Ishikawa (cell line): ENCODE data around the gene TSPAN11.

ENCODE experiments used
- CEBPB ChIP-seq: IDR thresholded peaks from 2 replicates; pipeline ENCODE4 v1.6.1; 2012
- CREB1 ChIP-seq: IDR thresholded peaks from 2 replicates; pipeline ENCODE4 v1.6.1; 2012; ENCODE audit warnings: low read depth
- EGR1 ChIP-seq: IDR thresholded peaks from 2 replicates; pipeline ENCODE4 v1.6.1; 2012
- EP300 ChIP-seq: IDR thresholded peaks from 2 replicates; pipeline ENCODE4 v1.6.1; 2012; ENCODE audit warnings: borderline replicate concordance
- FOXM1 ChIP-seq: IDR thresholded peaks from 2 replicates; pipeline ENCODE4 v1.6.1; 2012; ENCODE audit warnings: low read depth, borderline replicate concordance
- NFIC ChIP-seq: IDR thresholded peaks from 2 replicates; pipeline ENCODE4 v1.6.1; 2012
- RAD21 ChIP-seq: IDR thresholded peaks from 2 replicates; pipeline ENCODE4 v1.6.1; 2012; ENCODE audit warnings: low read depth
- TAF1 ChIP-seq: IDR thresholded peaks from 2 replicates; pipeline ENCODE4 v1.6.1; 2012; ENCODE audit warnings: low read depth, mild to moderate bottlenecking
- TCF12 ChIP-seq: IDR thresholded peaks from 2 replicates; pipeline ENCODE4 v1.6.1; 2012; ENCODE audit warnings: low read depth
- TEAD4 ChIP-seq: IDR thresholded peaks from 2 replicates; pipeline ENCODE4 v1.6.1; 2012
- YY1 ChIP-seq: IDR thresholded peaks from 2 replicates; pipeline ENCODE4 v1.6.1; 2012; ENCODE audit warnings: low read depth
- ZBTB7A ChIP-seq: IDR thresholded peaks from 2 replicates; pipeline ENCODE4 v1.6.1; 2012; ENCODE audit warnings: low read depth
- TF ChIP-seq, protein P1 (sequence below): IDR thresholded peaks from 2 replicates; pipeline ENCODE4 v1.6.1; 2012
- TF ChIP-seq, protein P2 (sequence below): IDR thresholded peaks from 2 replicates; pipeline ENCODE4 v1.6.1; 2012
- TF ChIP-seq, protein P3 (sequence below): IDR thresholded peaks from 2 replicates; pipeline ENCODE4 v1.6.1; 2012; ENCODE audit warnings: low read depth, mild to moderate bottlenecking

Gene TSPAN11

DNA sequence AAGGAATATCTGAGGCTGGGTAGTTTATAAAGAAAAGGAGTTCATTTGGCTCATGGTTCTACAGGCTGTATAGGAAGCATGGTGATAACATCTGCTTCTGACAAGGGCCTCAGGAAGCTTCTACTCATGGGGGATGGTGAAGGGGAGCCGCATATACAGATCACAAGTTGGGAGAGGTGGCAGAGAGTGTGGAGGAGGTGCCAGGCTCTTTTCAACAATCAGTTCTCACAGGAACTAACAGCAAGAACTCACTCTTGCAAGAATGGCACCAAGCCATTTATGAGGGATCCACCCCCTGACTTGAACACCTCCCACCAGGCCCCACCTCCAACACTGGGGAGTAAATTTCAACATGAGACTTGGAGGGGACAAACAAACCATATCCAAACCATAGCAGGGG lies 3.5 kb upstream of the TSPAN11 start:
- TF ChIP-seq FOXM1 (no peak), CREB1 (no peak), ZBTB7A (no peak), NFIC (no peak)
- TF ChIP-seq, protein P1, sequence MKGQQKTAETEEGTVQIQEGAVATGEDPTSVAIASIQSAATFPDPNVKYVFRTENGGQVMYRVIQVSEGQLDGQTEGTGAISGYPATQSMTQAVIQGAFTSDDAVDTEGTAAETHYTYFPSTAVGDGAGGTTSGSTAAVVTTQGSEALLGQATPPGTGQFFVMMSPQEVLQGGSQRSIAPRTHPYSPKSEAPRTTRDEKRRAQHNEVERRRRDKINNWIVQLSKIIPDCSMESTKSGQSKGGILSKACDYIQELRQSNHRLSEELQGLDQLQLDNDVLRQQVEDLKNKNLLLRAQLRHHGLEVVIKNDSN, result no peak
- TF ChIP-seq, protein P2, sequence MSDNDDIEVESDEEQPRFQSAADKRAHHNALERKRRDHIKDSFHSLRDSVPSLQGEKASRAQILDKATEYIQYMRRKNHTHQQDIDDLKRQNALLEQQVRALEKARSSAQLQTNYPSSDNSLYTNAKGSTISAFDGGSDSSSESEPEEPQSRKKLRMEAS, result no peak

DNA sequence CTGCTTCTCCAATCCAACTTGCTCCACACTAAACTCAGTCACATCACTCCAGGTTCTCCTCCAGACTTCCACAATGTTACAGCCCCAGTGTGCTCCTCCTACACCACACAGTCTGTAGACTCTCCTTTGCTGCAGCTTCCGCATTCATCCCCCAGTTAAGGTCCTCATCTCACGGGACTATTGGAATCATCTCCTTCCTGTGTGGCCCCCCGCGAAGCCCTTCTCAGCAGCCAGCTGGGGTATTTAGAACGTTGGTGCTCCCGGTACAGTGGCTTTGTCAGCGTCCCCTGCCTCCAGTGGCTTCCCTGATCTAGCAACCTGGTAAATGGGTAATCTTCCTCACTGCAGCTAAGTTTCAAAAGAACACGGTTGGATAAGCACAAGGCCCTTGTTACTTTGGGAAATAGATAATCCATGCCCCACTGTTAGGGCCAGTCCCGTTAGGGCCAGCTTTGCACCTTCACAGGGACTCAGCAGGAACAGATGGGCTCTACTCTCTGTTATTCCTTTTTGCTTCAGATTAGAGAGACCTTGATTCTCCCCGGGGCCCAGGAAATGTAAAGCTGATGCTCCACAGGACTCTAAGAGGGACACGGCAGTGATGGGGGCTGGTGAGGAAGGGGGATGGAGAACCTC lies 823 bp upstream of the TSPAN11 start:
- TF ChIP-seq TAF1 (no peak), CEBPB (no peak), RAD21 (no peak), TEAD4 (no peak), TCF12 (no peak), EGR1 (no peak), EP300 (no peak)
- TF ChIP-seq, protein P3, sequence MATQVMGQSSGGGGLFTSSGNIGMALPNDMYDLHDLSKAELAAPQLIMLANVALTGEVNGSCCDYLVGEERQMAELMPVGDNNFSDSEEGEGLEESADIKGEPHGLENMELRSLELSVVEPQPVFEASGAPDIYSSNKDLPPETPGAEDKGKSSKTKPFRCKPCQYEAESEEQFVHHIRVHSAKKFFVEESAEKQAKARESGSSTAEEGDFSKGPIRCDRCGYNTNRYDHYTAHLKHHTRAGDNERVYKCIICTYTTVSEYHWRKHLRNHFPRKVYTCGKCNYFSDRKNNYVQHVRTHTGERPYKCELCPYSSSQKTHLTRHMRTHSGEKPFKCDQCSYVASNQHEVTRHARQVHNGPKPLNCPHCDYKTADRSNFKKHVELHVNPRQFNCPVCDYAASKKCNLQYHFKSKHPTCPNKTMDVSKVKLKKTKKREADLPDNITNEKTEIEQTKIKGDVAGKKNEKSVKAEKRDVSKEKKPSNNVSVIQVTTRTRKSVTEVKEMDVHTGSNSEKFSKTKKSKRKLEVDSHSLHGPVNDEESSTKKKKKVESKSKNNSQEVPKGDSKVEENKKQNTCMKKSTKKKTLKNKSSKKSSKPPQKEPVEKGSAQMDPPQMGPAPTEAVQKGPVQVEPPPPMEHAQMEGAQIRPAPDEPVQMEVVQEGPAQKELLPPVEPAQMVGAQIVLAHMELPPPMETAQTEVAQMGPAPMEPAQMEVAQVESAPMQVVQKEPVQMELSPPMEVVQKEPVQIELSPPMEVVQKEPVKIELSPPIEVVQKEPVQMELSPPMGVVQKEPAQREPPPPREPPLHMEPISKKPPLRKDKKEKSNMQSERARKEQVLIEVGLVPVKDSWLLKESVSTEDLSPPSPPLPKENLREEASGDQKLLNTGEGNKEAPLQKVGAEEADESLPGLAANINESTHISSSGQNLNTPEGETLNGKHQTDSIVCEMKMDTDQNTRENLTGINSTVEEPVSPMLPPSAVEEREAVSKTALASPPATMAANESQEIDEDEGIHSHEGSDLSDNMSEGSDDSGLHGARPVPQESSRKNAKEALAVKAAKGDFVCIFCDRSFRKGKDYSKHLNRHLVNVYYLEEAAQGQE, result no peak
- TF ChIP-seq, protein P1, result no peak

DNA sequence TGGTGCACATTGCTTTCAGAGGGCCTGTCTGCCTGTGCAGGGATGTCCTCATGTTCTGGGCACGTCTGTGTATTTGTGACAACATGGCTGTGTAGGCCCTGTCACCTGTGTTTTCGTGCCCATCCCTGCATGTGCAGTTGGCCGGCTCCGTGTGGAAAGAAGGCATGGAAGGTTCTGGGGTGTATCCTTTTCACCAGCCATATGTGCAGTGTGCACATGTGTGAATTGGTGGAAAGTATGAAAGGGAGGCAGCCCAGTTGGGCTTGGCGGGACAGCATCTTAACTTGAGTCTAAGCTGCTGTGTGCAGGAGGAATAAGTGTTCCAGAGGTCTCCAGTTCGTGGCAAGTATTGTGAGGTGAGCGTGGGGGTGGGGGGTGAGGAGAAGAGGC lies 669 bp downstream of the TSPAN11 start:
- no peak for TF ChIP-seq EP300
- TF ChIP-seq CREB1, result no peak
- no peak for TF ChIP-seq TAF1
- no peak for TF ChIP-seq TEAD4
- TF ChIP-seq, protein P2, result no peak
- no peak for TF ChIP-seq YY1
- no peak for TF ChIP-seq RAD21
- no peak for TF ChIP-seq FOXM1
- TF ChIP-seq ZBTB7A, result no peak
- TF ChIP-seq NFIC, result no peak
- no peak for TF ChIP-seq CEBPB
- TF ChIP-seq, protein P1, result no peak
- no peak for TF ChIP-seq EGR1
- no peak for TF ChIP-seq TCF12
- TF ChIP-seq, protein P3, result no peak

DNA sequence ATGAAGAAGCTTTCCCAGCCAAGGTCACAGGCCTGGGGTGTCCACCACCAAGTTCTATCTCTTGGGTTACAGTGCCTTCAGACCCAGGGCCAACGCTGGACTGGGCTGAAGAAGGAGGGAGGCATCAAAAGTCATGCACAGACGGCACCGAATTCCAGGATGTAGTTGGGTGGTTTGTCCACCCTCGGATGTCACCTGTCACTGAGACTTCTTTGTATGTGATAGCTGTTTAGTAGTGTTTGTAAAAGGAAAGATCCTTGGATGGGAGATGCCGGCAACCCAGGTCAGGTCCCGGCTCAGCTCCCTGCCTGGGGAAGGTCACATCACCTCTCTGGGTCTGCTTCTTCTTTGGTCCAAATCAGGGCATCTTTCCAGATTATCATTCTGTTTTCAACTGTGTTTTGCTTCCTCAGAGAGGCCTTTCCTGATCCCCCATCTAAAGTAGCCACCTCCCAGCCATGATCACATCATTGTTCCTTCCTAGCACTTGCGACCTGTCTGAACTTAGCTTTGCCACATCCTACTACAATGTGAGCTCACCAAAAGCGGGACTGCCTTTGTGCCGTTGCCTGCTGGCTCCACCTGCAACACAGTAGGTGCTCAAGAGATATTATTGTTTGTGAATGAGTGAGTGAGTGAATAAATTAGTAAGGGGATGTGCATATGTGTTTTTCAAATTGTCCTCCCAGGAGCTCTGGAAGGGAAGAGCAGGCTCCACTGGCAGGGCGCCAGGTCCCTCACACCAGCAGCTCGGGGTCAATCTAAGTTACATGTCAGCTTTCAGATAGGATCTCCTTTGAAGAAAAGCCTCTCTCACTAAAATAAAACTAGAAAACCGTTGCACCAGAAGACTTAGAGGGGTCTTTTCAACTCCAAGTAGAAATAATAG lies 2.1 kb downstream of the TSPAN11 start:
- no peak for TF ChIP-seq CREB1
- TF ChIP-seq RAD21, result no peak
- no peak for TF ChIP-seq YY1
- TF ChIP-seq NFIC, result peak; percentile 42; the same call in 1 of the 2 replicates
- TF ChIP-seq TAF1, result no peak

DNA sequence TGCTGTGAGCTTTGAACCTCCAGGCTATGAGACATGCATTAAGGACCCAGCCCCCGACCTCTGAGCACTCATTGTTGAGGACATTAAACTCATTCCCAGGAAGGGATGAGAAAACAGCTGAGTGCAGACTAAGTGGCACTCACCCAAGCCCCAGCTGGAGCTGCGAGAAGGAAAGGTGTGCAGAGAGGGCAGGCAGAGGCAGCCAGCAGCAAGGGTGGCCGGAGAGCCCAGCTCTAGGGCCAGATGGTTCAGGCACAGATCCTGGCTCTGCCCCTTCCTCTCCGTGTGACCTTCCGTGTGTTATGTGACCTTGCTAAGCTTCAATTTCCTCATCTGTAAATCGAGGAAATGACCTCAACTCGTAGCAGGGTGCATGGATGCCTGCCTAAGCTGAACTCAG lies 3.7 kb downstream of the TSPAN11 start:
- TF ChIP-seq, protein P1, result no peak
- no peak for TF ChIP-seq TCF12
- no peak for TF ChIP-seq EGR1
